Fibroblast of lung (primary cell): ENCODE measurements around the gene CLEC4F.

Experiments
- EZH2 ChIP-seq: IDR thresholded peaks from 2 replicates; pipeline ENCODE4 v1.5.1; 2012; ENCODE audit warnings: low read length, control low read depth, mild to moderate bottlenecking; ENCODE audit errors: missing control alignments
- TF ChIP-seq, protein P1 (sequence below), 2 donors: IDR thresholded peaks in 1 of 2; conservative IDR thresholded peaks in 1 of 2; 1 replicate in 1 of 2; 2 replicates in 1 of 2; pipeline ENCODE4 v1.5.1; 2011 to 2012; ENCODE audit warnings: low read length in 2 of 2, control low read depth in 1 of 2, inconsistent platforms in 1 of 2, low read depth in 1 of 2, mild to moderate bottlenecking in 1 of 2

DNA sequence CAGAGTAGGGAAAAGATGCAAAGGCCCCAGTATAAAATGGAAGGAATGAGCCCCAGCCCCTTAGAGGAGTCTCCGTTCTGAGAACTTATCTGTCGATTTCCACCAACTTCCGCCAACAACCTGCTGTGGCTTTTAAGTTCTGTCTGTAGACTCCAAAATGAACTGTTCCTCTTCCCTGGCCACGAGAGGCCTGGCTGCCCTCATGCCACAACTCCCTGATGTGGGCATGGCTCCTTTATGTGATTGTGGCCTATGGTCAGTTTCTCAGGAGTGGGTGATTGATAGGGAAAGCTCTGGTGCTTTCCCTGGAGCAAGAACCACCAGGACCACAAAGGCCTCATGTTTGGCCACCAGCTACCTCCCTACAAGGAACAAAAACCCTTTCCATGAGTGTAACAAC is 34.0 kb upstream of the CLEC4F start:
- TF ChIP-seq, protein P1, sequence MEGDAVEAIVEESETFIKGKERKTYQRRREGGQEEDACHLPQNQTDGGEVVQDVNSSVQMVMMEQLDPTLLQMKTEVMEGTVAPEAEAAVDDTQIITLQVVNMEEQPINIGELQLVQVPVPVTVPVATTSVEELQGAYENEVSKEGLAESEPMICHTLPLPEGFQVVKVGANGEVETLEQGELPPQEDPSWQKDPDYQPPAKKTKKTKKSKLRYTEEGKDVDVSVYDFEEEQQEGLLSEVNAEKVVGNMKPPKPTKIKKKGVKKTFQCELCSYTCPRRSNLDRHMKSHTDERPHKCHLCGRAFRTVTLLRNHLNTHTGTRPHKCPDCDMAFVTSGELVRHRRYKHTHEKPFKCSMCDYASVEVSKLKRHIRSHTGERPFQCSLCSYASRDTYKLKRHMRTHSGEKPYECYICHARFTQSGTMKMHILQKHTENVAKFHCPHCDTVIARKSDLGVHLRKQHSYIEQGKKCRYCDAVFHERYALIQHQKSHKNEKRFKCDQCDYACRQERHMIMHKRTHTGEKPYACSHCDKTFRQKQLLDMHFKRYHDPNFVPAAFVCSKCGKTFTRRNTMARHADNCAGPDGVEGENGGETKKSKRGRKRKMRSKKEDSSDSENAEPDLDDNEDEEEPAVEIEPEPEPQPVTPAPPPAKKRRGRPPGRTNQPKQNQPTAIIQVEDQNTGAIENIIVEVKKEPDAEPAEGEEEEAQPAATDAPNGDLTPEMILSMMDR (conservative IDR thresholded peaks at IDR 0.05 in 1 of 2, IDR thresholded peaks at IDR 0.05 in 1 of 2; ENCODE audit: low read depth in 1 of 2, low read length in 2 of 2), result no peak
- TF ChIP-seq EZH2, result no peak
